Ammon's horn (tissue), 1 donor: ENCODE data around the gene PLA2G4A.
A peak's percentile ranks its signal among the peaks of the same experiment; 100 is the strongest.

Source experiments
- DNase-seq: peaks from one replicate; pipeline ENCODE4 v3.0.0-alpha.2; 2016; ENCODE audit warnings: low spot score

PLA2G4A gene

GRCh38 chr1:186834399-186834958, 5.7 kb downstream of the PLA2G4A start:
- no peak for DNase-seq

- DNase-seq, result no peak
Observed at GRCh38 chr1:186835448-186835847, 6.7 kb downstream of the PLA2G4A start.

- no peak for DNase-seq
Observed at GRCh38 chr1:186837806-186838205, 9.1 kb downstream of the PLA2G4A start.

GRCh38 chr1:186838380-186839040, 9.8 kb downstream of the PLA2G4A start:
- DNase-seq, result no peak

GRCh38 chr1:186839041-186839400, 10.3 kb downstream of the PLA2G4A start:
- no peak for DNase-seq

GRCh38 chr1:186841599-186841998, 12.8 kb downstream of the PLA2G4A start:
- DNase-seq, result no peak

GRCh38 chr1:186842547-186842946, 13.8 kb downstream of the PLA2G4A start:
- DNase-seq, result no peak

GRCh38 chr1:186843226-186843625, 14.5 kb downstream of the PLA2G4A start:
- DNase-seq, result no peak

- DNase-seq, result no peak
Observed at GRCh38 chr1:186843931-186844330, 15.2 kb downstream of the PLA2G4A start.

GRCh38 chr1:186845576-186846210, 16.9 kb downstream of the PLA2G4A start:
- DNase-seq, result no peak

GRCh38 chr1:186848509-186849130, 19.9 kb downstream of the PLA2G4A start:
- DNase-seq, result no peak

- peak; percentile 59 for DNase-seq
Observed at GRCh38 chr1:186849271-186849671, 20.5 kb downstream of the PLA2G4A start.

GRCh38 chr1:186849826-186850225, 21.1 kb downstream of the PLA2G4A start:
- no peak for DNase-seq

- no peak for DNase-seq
Observed at GRCh38 chr1:186854102-186854501, 25.4 kb downstream of the PLA2G4A start.

- DNase-seq, result no peak
Observed at GRCh38 chr1:186858923-186859322, 30.2 kb downstream of the PLA2G4A start.

GRCh38 chr1:186859995-186860394, 31.2 kb downstream of the PLA2G4A start:
- DNase-seq, result no peak

GRCh38 chr1:186864296-186864695, 35.5 kb downstream of the PLA2G4A start:
- DNase-seq, result no peak

GRCh38 chr1:186865253-186865652, 36.5 kb downstream of the PLA2G4A start:
- DNase-seq, result no peak

- DNase-seq, result no peak
Observed at GRCh38 chr1:186865857-186866256, 37.1 kb downstream of the PLA2G4A start.

- DNase-seq, result no peak
Observed at GRCh38 chr1:186869526-186870228, 40.9 kb downstream of the PLA2G4A start.

- no peak for DNase-seq
Observed at GRCh38 chr1:186871784-186872183, 43.0 kb downstream of the PLA2G4A start.

- no peak for DNase-seq
Observed at GRCh38 chr1:186872291-186872690, 43.5 kb downstream of the PLA2G4A start.

- no peak for DNase-seq
Observed at GRCh38 chr1:186873687-186874086, 44.9 kb downstream of the PLA2G4A start.
